Measurements from ENCODE around the gene VSIG1.

VSIG1 gene

GRCh38 chrX:108068121-108068520 lies 23.3 kb downstream of the VSIG1 start:
- no peak for DNase-seq

- DNase-seq, result no peak
These were observed 26.0 kb downstream of the VSIG1 start for GRCh38 chrX:108070891-108071290.

- no peak for DNase-seq
These were observed 26.7 kb downstream of the VSIG1 start for GRCh38 chrX:108071578-108071977.

GRCh38 chrX:108072746-108073145 lies 27.9 kb downstream of the VSIG1 start:
- DNase-seq, result no peak

GRCh38 chrX:108081110-108081509 lies 36.2 kb downstream of the VSIG1 start:
- no peak for DNase-seq

GRCh38 chrX:108087792-108088191 lies 42.9 kb downstream of the VSIG1 start:
- no peak for DNase-seq

GRCh38 chrX:108088511-108088910 lies 43.6 kb downstream of the VSIG1 start:
- DNase-seq, result peak in 1 of 2 donors; percentile 50

- peak; percentile 8 to 22 for DNase-seq
These were observed 45.8 kb downstream of the VSIG1 start for GRCh38 chrX:108090491-108091263.

GRCh38 chrX:108091264-108091877 lies 46.5 kb downstream of the VSIG1 start, which contains the start of the genes ATG4A and PSMD10:
ATG4A (plus strand) TSS chrX:108091778; CDS start chrX:108091827, 49 bp downstream.
PSMD10 (minus strand) TSS chrX:108091542; CDS start chrX:108091520, 22 bp downstream.
- DNase-seq, result peak; percentile 88 to 93

GRCh38 chrX:108091878-108092291 lies 47.0 kb downstream of the VSIG1 start:
- no peak for DNase-seq

- no peak for DNase-seq
These were observed 52.5 kb downstream of the VSIG1 start for GRCh38 chrX:108097380-108097779.

- DNase-seq, result no peak
These were observed 60.6 kb downstream of the VSIG1 start for GRCh38 chrX:108105473-108105872.

GRCh38 chrX:108114541-108114940 lies 69.7 kb downstream of the VSIG1 start:
- no peak for DNase-seq

- DNase-seq, result no peak
These were observed 73.1 kb downstream of the VSIG1 start for GRCh38 chrX:108117988-108118387.

- no peak for DNase-seq
These were observed 76.4 kb downstream of the VSIG1 start for GRCh38 chrX:108121291-108121690.

- DNase-seq, result no peak
These were observed 77.9 kb downstream of the VSIG1 start for GRCh38 chrX:108122748-108123147.

- DNase-seq, result no peak
These were observed 78.9 kb downstream of the VSIG1 start for GRCh38 chrX:108123591-108124366.

- DNase-seq, result peak in 1 of 2 donors; percentile 1
These were observed 81.8 kb downstream of the VSIG1 start for GRCh38 chrX:108126661-108127060.

- no peak for DNase-seq
These were observed 82.3 kb downstream of the VSIG1 start for GRCh38 chrX:108127152-108127551.

All from inflammatory macrophage treated with lipopolysaccharide for 1 hour (primary cell).